ENCODE results near the gene POF1B. TPM values are rescaled to one million over a fixed set of nuclear protein-coding genes. Genes with fewer than 3 reads are reported as not detected.

POF1B gene
- total and polyA plus RNA-seq, 2 donors (not counting 3 experiments of a cell fraction or from before 2014, with no cell fraction given), result 0.20 TPM; not detected in 1

DNA sequence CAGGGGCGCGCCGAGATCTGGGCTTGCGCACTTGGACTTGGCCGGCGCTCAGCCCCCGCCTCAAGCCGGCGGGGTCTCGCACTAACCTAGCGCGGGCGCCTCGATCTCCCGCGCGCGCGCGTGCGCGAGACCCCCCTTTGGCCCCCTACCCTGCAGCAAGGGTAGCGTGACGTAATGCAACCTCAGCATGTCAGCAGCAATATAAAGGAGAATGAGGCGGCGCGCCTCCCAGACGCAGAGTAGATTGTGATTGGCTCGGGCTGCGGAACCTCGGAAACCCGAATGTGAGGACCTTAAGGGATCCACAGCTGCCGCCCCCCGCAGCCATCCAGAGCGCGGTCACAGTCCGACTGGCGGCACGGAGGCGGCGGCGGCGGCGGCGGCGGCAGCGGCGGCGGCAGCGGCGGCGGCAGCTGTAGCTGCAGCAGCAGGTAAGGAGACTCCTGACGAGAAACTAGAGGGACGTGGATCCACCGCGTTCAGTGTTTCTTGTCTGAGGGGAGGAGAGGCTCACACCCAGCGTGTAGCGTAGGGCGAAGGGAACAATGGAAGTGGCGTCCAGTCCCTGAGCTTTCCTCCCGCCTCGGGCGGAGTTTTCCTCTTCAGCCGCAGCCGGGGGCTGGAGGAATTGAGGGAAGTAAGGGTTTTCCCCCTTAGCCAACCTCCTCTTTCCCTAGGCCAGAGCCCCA lies 135.6 kb downstream of the POF1B start, which contains the start of the genes SATL1 and ZNF711:
TSS of gene SATL1 (minus strand) at position 19 of the 689 bp plus-strand sequence. CDS start 134,811 bp downstream, outside the sequence.
TSS of gene ZNF711 (plus strand) at position 231 of the 689 bp plus-strand sequence. CDS start 3,582 bp downstream, outside the sequence.
- Histone ChIP-seq H3K9me3 (replicated peaks; ENCODE audit: control insufficient read depth, insufficient read depth, low read length) (no peaks in the 10 kb centered on the region), H3K4me1 (ENCODE audit: control insufficient read depth, extremely low read depth, insufficient read depth, low read length) (no peaks in the 10 kb centered on the region), H3K9me1 (replicated peaks; ENCODE audit: control insufficient read depth, extremely low read depth, insufficient read depth, low read length) (no peaks in the 10 kb centered on the region), H3K27me3 (ENCODE audit: control insufficient read depth in 2 of 2, insufficient read depth in 2 of 2, low read length in 2 of 2) (no peaks in the 10 kb centered on the region), H2AFZ (ENCODE audit: low read depth, low read length) (peak within 1 kb of the TSS; percentile 80), H3K9ac (replicated peaks; ENCODE audit: extremely low read depth, insufficient read depth, low read length) (peak within 1 kb of the TSS; percentile 85), H3K79me2 (ENCODE audit: control insufficient read depth, insufficient read depth, low read length) (no peaks in the 10 kb centered on the region), H3K36me3 (ENCODE audit: control insufficient read depth in 2 of 2, extremely low read depth in 1 of 2, insufficient read depth in 2 of 2, low read length in 2 of 2) (no peaks in the 10 kb centered on the region), H3K27ac (ENCODE audit: insufficient read depth, low read depth, low read length) (peak within 1 kb of the TSS; percentile 38), H3K4me3 (replicated peaks in 1 of 3; ENCODE audit: insufficient read depth in 1 of 3, low read depth in 1 of 3, low read length in 3 of 3) (peak within 1 kb of the TSS; percentile 62 to 70 (median 68)), H4K20me1 (replicated peaks; ENCODE audit: control insufficient read depth, extremely low read depth, insufficient read depth, low read length) (no peaks in the 10 kb centered on the region), H3K4me2 (ENCODE audit: insufficient read depth, low read length) (peak within 1 kb of the TSS; percentile 87)
- ChIA-PET CTCF (interaction anchor here (0.6 to 2.0 kb wide), 3 partner anchors 133 to 890 kb away, joined by 3 to 4 read pairs (median 3); no protein-coding TSS in a partner anchor), POLR2A (no interaction called here)
- BruUV-seq (replicated peaks), result no TSS peak
- no peak for TF ChIP-seq JUN (IDR thresholded peaks at IDR 0.05; ENCODE audit: borderline replicate concordance, insufficient read depth, insufficient read length, low read depth)
- no peak for TF ChIP-seq FOS (IDR thresholded peaks at IDR 0.05; ENCODE audit: borderline replicate concordance, insufficient read depth, low read length)
- no peak for TF ChIP-seq MAX (IDR thresholded peaks at IDR 0.05; ENCODE audit: insufficient read depth, insufficient read length)
- TF ChIP-seq GATA2 (IDR thresholded peaks at IDR 0.05; ENCODE audit: insufficient read depth, insufficient read length, low read depth, low read length), result no peak
- no peak for TF ChIP-seq CTCF (IDR thresholded peaks at IDR 0.05; ENCODE audit: extremely low read depth in 1 of 2, insufficient read depth in 1 of 2, low read depth in 1 of 2, low read length in 2 of 2)
- no peak for TF ChIP-seq POLR2A (IDR thresholded peaks at IDR 0.05; ENCODE audit: low read depth, low read length)
- TF ChIP-seq EZH2 (IDR thresholded peaks at IDR 0.05; ENCODE audit: borderline replicate concordance, low read depth, low read length, severe bottlenecking), result no peak
- no peak for TF ChIP-seq POLR2AphosphoS5 (IDR thresholded peaks at IDR 0.05; ENCODE audit: insufficient read depth, low read depth, low read length)
- no peak for TF ChIP-seq MYC (IDR thresholded peaks at IDR 0.05; ENCODE audit: low read depth, low read length)
- peak; percentile 61 for DNase-seq (ENCODE audit: low read depth, low spot score)
- no peak for FAIRE-seq
- dilution Hi-C loops (cut with MboI; ENCODE audit: extremely low pct_ligation_motif_present, low sequenced_read_pairs) (no loop called here), intact Hi-C loops (cut with micrococcal nuclease) (no loop called here)

Measured in endothelial cell of umbilical vein (primary cell).